Measurements from ENCODE around the gene LRRC37A3. TPM values are rescaled to one million over a fixed set of nuclear protein-coding genes. Genes with fewer than 3 reads are reported as not detected.
"Not testable (repeated sequence)": the region's sequence is repeated elsewhere in the genome, so short reads cannot be mapped to it uniquely, and the experiment has no call there.

The LRRC37A3 gene
- total RNA-seq, 1 donor from 2014 or later: 38.2 TPM

GRCh38 chr17:64837018-64837761 lies 82.1 kb downstream of the LRRC37A3 start:
- H3K9me3 Mint-ChIP-seq; intact Hi-C loops (cut with micrococcal nuclease); H3K27me3 Mint-ChIP-seq; CTCF ChIA-PET; H3K36me3 Mint-ChIP-seq (ENCODE audit: low read depth): not testable (repeated sequence)
- POLR2A ChIA-PET: interaction anchor here (0.6 to 1.8 kb wide), 9 partner anchors 56 to 418 kb away, joined by 3 to 7 read pairs (median 4); partner anchors contain the start of genes LRRC37A3 and POLG2
- H3K27ac Mint-ChIP-seq: peak overlapping the region; percentile 96
- peak; percentile 82 for DNase-seq
- H3K4me3 Mint-ChIP-seq: peak overlapping the region; percentile 87
- ATAC-seq (ENCODE audit: low read depth): peak; percentile 91
- peaks cover 21% of the 10 kb centered on the region for H3K4me1 Mint-ChIP-seq

DNA sequence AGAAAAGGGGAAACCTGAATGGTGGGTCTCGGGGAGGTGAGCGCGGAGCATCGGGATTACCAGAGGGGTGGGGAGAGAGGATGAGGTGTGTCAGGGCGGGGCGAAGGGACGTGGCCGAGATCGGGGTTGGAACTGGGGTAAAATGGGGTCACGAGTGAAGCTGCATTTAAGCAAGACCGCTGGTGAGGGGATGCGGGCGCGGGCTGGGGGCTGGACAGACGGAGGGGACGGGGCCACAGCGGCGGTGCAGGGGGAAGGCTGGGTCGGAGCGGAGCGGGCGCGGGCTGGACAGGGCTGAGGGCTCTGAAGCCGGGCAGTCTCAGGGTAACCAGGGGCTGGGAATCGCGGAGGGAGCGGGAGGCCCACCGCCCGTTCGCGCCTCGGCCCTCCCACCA lies 82.7 kb downstream of the LRRC37A3 start:
- POLR2A ChIA-PET: interaction anchor here (1.8 kb wide), 1 partner anchor 139 kb away, joined by 4 read pairs; no protein-coding TSS in a partner anchor
- H3K27me3 Mint-ChIP-seq; H3K36me3 Mint-ChIP-seq (ENCODE audit: low read depth); intact Hi-C loops (cut with micrococcal nuclease); DNase-seq; CTCF ChIA-PET; H3K9me3 Mint-ChIP-seq: not testable (repeated sequence)
- peaks cover 21% of the 10 kb centered on the region for H3K4me1 Mint-ChIP-seq
- ATAC-seq (ENCODE audit: low read depth): peak; percentile 16
- H3K27ac Mint-ChIP-seq: peak overlapping the region; percentile 81
- H3K4me3 Mint-ChIP-seq: peak overlapping the region; percentile 87

- H3K4me3 Mint-ChIP-seq; H3K27me3 Mint-ChIP-seq; CTCF ChIA-PET; H3K9me3 Mint-ChIP-seq; DNase-seq; intact Hi-C loops (cut with micrococcal nuclease); H3K36me3 Mint-ChIP-seq (ENCODE audit: low read depth); POLR2A ChIA-PET; ATAC-seq (ENCODE audit: low read depth); H3K27ac Mint-ChIP-seq: not testable (repeated sequence)
- peaks cover 30% of the 10 kb centered on the region for H3K4me1 Mint-ChIP-seq
These were observed 85.2 kb downstream of the LRRC37A3 start for GRCh38 chr17:64834060-64834459.

DNA sequence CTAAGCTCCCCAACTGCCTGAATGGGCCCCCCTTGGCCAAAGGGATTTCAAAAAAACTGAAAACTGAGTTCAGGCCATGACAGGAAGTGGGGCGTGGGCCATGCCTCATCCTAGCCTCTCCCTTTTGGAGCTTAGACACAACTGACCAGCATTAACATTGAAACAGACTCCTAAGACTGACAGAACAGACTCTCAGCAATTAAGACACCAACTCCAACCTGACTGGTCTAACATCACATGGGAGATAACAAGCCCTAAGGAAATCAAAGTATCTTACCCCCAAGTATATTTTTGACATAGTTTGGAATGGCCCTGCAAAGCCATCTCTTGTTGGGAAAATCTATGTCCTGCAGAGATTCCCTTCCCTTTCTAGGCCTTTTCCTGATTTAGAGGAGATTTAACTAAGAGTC lies 88.6 kb downstream of the LRRC37A3 start:
- CTCF ChIA-PET; DNase-seq; H3K27me3 Mint-ChIP-seq; ATAC-seq (ENCODE audit: low read depth); intact Hi-C loops (cut with micrococcal nuclease); H3K9me3 Mint-ChIP-seq; H3K36me3 Mint-ChIP-seq (ENCODE audit: low read depth); H3K27ac Mint-ChIP-seq; H3K4me3 Mint-ChIP-seq; POLR2A ChIA-PET: not testable (repeated sequence)
- peaks cover 15% of the 10 kb centered on the region for H3K4me1 Mint-ChIP-seq

- H3K4me3 Mint-ChIP-seq; intact Hi-C loops (cut with micrococcal nuclease); H3K27ac Mint-ChIP-seq; H3K9me3 Mint-ChIP-seq; CTCF ChIA-PET; ATAC-seq (ENCODE audit: low read depth); H3K27me3 Mint-ChIP-seq; POLR2A ChIA-PET; H3K36me3 Mint-ChIP-seq (ENCODE audit: low read depth); DNase-seq: not testable (repeated sequence)
- H3K4me1 Mint-ChIP-seq: peaks cover 11% of the 10 kb centered on the region
These were observed 89.3 kb downstream of the LRRC37A3 start for GRCh38 chr17:64829824-64830630.

DNA sequence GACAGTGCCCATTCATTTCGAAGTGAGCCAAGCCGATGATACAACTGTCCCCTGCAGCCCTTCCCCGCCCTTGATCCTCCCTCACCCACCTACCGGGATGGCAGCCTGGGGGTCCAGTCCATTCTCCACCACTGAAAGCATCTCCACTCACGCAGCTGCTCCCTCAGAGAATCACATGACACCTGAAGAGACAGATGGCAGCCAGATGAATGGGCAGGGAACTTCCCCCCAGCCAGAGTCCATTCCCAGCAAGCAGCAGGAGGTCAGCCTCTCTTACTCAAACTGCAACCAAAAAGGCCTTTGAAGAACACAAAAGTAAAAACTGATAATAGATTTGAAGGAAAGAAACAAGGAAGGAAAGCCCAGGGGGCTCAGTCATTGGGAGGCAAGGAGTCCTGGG lies 90.2 kb downstream of the LRRC37A3 start:
- H3K27me3 Mint-ChIP-seq; ATAC-seq (ENCODE audit: low read depth); DNase-seq; H3K27ac Mint-ChIP-seq; H3K4me3 Mint-ChIP-seq; POLR2A ChIA-PET; intact Hi-C loops (cut with micrococcal nuclease); CTCF ChIA-PET; H3K9me3 Mint-ChIP-seq: not testable (repeated sequence)
- H3K36me3 Mint-ChIP-seq (ENCODE audit: low read depth): peaks cover 12% of the 10 kb centered on the region
- peaks cover 11% of the 10 kb centered on the region for H3K4me1 Mint-ChIP-seq

- H3K27me3 Mint-ChIP-seq; H3K27ac Mint-ChIP-seq; H3K4me1 Mint-ChIP-seq; H3K4me3 Mint-ChIP-seq; H3K9me3 Mint-ChIP-seq; CTCF ChIA-PET; POLR2A ChIA-PET; intact Hi-C loops (cut with micrococcal nuclease); DNase-seq; ATAC-seq (ENCODE audit: low read depth): not testable (repeated sequence)
- H3K36me3 Mint-ChIP-seq (ENCODE audit: low read depth): peaks cover 45% of the 10 kb centered on the region
These were observed 100.4 kb downstream of the LRRC37A3 start for GRCh38 chr17:64818904-64819303.

GRCh38 chr17:64815833-64816198 lies 103.5 kb downstream of the LRRC37A3 start:
- not testable (repeated sequence) for ATAC-seq (ENCODE audit: low read depth)

GRCh38 chr17:64814993-64815832 lies 104.1 kb downstream of the LRRC37A3 start:
- H3K36me3 Mint-ChIP-seq (ENCODE audit: low read depth): peaks cover 29% of the 10 kb centered on the region
- POLR2A ChIA-PET; CTCF ChIA-PET; DNase-seq; H3K4me1 Mint-ChIP-seq; ATAC-seq (ENCODE audit: low read depth); intact Hi-C loops (cut with micrococcal nuclease); H3K4me3 Mint-ChIP-seq; H3K27ac Mint-ChIP-seq; H3K27me3 Mint-ChIP-seq; H3K9me3 Mint-ChIP-seq: not testable (repeated sequence)

More at GRCh38 chr17:64815833-64816198, 103.5 kb downstream of the LRRC37A3 start:
- intact Hi-C loops (cut with micrococcal nuclease); DNase-seq; H3K4me1 Mint-ChIP-seq; H3K27me3 Mint-ChIP-seq; H3K4me3 Mint-ChIP-seq; H3K9me3 Mint-ChIP-seq; H3K27ac Mint-ChIP-seq; CTCF ChIA-PET; POLR2A ChIA-PET: not testable (repeated sequence)
- peaks cover 31% of the 10 kb centered on the region for H3K36me3 Mint-ChIP-seq (ENCODE audit: low read depth)

GRCh38 chr17:64808178-64808977 lies 110.9 kb downstream of the LRRC37A3 start:
- CTCF ChIA-PET; H3K27me3 Mint-ChIP-seq; intact Hi-C loops (cut with micrococcal nuclease); H3K9me3 Mint-ChIP-seq: not testable (repeated sequence)
- ATAC-seq (ENCODE audit: low read depth) (peak; percentile 100), DNase-seq (peak; percentile 52)
- Mint-ChIP-seq H3K4me3 (peak overlapping the region; percentile 28), H3K4me1 (peaks cover 27% of the 10 kb centered on the region), H3K36me3 (ENCODE audit: low read depth) (peaks cover 10% of the 10 kb centered on the region), H3K27ac (peak overlapping the region; percentile 75)
- POLR2A ChIA-PET: interaction anchor here (0.6 kb wide), 1 partner anchor 112 kb away, joined by 3 read pairs; no protein-coding TSS in a partner anchor
